ENCODE measurements around the gene MIF4GD.

MIF4GD gene

DNA sequence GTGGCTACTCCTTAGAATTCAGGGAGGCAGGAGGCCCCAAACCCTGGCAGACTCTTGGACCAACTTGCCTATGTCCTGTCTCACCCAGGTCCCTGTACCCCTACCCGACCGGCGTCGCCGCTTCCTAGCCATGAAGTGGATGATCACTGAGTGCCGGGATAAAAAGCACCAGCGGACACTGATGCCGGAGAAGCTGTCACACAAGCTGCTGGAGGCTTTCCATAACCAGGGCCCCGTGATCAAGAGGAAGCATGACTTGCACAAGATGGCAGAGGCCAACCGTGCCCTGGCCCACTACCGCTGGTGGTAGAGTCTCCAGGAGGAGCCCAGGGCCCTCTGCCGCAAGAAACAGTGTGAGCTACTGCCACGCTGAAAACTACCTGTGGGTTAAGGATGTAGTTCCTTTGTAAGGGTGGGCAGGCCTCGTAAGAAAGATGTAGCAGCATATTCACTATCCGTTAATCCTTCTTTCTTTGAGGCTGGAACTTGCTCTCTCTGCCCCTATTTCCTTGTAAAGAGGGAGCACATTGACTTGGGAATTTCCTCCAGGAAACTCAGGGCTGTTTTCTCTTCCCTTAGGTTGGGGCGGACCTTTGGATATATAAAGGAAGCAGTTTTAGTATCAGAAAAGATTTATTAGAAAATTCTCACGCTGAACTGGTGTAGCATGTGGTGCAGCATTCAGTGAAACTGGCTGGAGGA is 5.3 kb downstream of the MIF4GD start:
- Histone ChIP-seq H3K36me3 (ENCODE audit: control insufficient read depth in 1 of 2, insufficient read depth in 2 of 2, low read length in 2 of 2) (peaks cover 25 to 33% of the 10 kb centered on the region in 2 experiments), H3K4me2 (ENCODE audit: low read length) (no peak overlapping the region), H2AK5ac (ENCODE audit: low read length) (no peak overlapping the region), H3K79me2 (ENCODE audit: control insufficient read depth, insufficient read depth, low read length, poor library complexity) (peaks cover 10% of the 10 kb centered on the region), H2BK12ac (ENCODE audit: low read length) (no peak overlapping the region), H3K4me3 (ENCODE audit: low read depth, low read length) (no peak overlapping the region), H3K23ac (ENCODE audit: low read length) (no peak overlapping the region), H3K27ac (ENCODE audit: low read depth, low read length) (no peak overlapping the region), H3K4me1 (ENCODE audit: control insufficient read depth in 1 of 2, insufficient read depth in 2 of 2, low read length in 2 of 2) (peaks cover 5 to 15% of the 10 kb centered on the region in 2 experiments), H3K27me3 (ENCODE audit: insufficient read depth, low read length) (no peaks in the 10 kb centered on the region), H2BK120ac (ENCODE audit: insufficient read depth, low read length, poor library complexity) (no peak overlapping the region), H3K14ac (ENCODE audit: low read length) (no peak overlapping the region), H3K4ac (ENCODE audit: low read depth, low read length) (no peak overlapping the region), H3K18ac (ENCODE audit: low read length) (no peak overlapping the region), H2AFZ (ENCODE audit: insufficient read depth, low read length, poor library complexity) (no peak overlapping the region), H4K91ac (ENCODE audit: low read depth, low read length) (no peak overlapping the region), H2BK5ac (ENCODE audit: low read depth, low read length, poor library complexity) (no peak overlapping the region), H3K79me1 (ENCODE audit: low read length) (peaks cover 16% of the 10 kb centered on the region), H3K9ac (ENCODE audit: low read length) (no peak overlapping the region), H3K9me3 (ENCODE audit: insufficient read depth, low read depth, low read length) (no peaks in the 10 kb centered on the region), H4K12ac (ENCODE audit: low read depth, low read length) (no peak overlapping the region), H4K8ac (ENCODE audit: low read depth, low read length) (no peak overlapping the region)
- DNase-seq, result no peak
- WGBS (ENCODE audit: extremely low coverage, insufficient coverage, insufficient read length), result no CpG with 5 or more reads among the region's 17 CpGs

DNA sequence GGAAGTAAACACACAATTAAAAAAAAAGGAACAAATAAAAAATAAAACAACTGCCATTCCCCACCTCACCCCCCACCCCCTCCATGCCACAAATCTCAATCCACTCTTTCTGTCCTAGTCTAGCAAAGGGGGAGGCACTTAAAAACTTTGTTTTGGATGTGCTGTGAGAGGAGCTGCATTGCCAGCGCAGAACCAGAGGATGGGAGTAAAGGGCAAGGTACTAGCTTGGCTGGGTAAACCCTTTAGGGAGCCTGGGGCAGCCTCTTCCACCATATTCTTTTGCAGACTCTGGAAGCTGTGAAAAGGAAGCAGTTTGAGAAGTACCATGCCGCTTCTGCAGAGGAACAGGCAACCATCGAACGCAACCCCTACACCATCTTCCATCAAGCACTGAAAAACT is 8.0 kb downstream of the MIF4GD start:
- H3K9me3 ChIP-seq (ENCODE audit: insufficient read depth, low read depth, low read length), result no peaks in the 10 kb centered on the region
- H3K79me1 ChIP-seq (ENCODE audit: low read length), result peaks cover 12% of the 10 kb centered on the region
- H3K4me2 ChIP-seq (ENCODE audit: low read length), result no peak overlapping the region
- H2AFZ ChIP-seq (ENCODE audit: insufficient read depth, low read length, poor library complexity), result no peak overlapping the region
- no peak overlapping the region for H4K8ac ChIP-seq (ENCODE audit: low read depth, low read length)
- no peak overlapping the region for H3K9ac ChIP-seq (ENCODE audit: low read length)
- no peak overlapping the region for H3K23ac ChIP-seq (ENCODE audit: low read length)
- peaks cover 25 to 33% of the 10 kb centered on the region in 2 experiments for H3K36me3 ChIP-seq (ENCODE audit: control insufficient read depth in 1 of 2, insufficient read depth in 2 of 2, low read length in 2 of 2)
- H3K18ac ChIP-seq (ENCODE audit: low read length), result no peak overlapping the region
- no peak overlapping the region for H3K27ac ChIP-seq (ENCODE audit: low read depth, low read length)
- no peak overlapping the region for H2AK5ac ChIP-seq (ENCODE audit: low read length)
- no peak overlapping the region for H4K12ac ChIP-seq (ENCODE audit: low read depth, low read length)
- H2BK12ac ChIP-seq (ENCODE audit: low read length), result no peak overlapping the region
- H3K4me1 ChIP-seq (ENCODE audit: control insufficient read depth in 1 of 2, insufficient read depth in 2 of 2, low read length in 2 of 2), result peaks cover 8 to 11% of the 10 kb centered on the region in 2 experiments
- H3K4ac ChIP-seq (ENCODE audit: low read depth, low read length), result no peak overlapping the region
- H2BK5ac ChIP-seq (ENCODE audit: low read depth, low read length, poor library complexity), result no peak overlapping the region
- H2BK120ac ChIP-seq (ENCODE audit: insufficient read depth, low read length, poor library complexity), result no peak overlapping the region
- no peak overlapping the region for H3K4me3 ChIP-seq (ENCODE audit: low read depth, low read length)
- no peak overlapping the region for H3K14ac ChIP-seq (ENCODE audit: low read length)
- H4K91ac ChIP-seq (ENCODE audit: low read depth, low read length), result no peak overlapping the region
- no peaks in the 10 kb centered on the region for H3K27me3 ChIP-seq (ENCODE audit: insufficient read depth, low read length)
- WGBS (ENCODE audit: extremely low coverage, insufficient coverage, insufficient read length), result no CpG with 5 or more reads among the region's 4 CpGs
- no peak for DNase-seq
- peaks cover 12% of the 10 kb centered on the region for H3K79me2 ChIP-seq (ENCODE audit: control insufficient read depth, insufficient read depth, low read length, poor library complexity)

DNA sequence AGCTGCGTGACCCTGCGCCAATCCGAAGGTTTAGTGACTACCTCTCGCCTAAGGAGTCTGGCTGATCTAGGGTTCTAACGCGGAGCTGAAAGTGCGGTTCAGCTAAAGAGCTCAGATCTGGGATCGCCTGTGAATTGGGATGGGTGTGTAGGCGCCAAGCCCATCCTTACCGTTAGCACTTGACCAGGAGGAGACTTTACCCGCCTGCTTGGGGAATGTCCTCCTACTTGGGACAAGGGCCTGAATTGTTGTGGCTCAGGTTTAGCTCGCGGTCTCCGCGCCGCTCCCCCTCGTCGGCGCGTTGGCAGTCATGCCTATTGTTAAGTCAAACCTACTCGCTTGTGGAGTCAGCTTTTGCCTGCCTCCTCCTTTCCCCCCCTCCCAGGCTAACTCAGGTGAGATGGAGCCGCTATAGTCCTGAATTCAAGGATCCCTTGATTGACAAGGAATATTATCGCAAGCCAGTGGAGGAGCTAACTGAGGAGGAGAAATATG is 8.9 kb downstream of the MIF4GD start:
- Histone ChIP-seq H3K36me3 (ENCODE audit: control insufficient read depth in 1 of 2, insufficient read depth in 2 of 2, low read length in 2 of 2) (peaks cover 25 to 33% of the 10 kb centered on the region in 2 experiments), H3K4me3 (ENCODE audit: low read depth, low read length) (peak overlapping the region; percentile 86), H3K9ac (ENCODE audit: low read length) (peak overlapping the region; percentile 94), H2BK12ac (ENCODE audit: low read length) (no peak overlapping the region), H3K4me2 (ENCODE audit: low read length) (peak overlapping the region; percentile 81), H2AK5ac (ENCODE audit: low read length) (peak overlapping the region; percentile 66), H3K4me1 (ENCODE audit: control insufficient read depth in 1 of 2, insufficient read depth in 2 of 2, low read length in 2 of 2) (peaks cover 8% of the 10 kb centered on the region in 2 experiments), H3K27ac (ENCODE audit: low read depth, low read length) (no peak overlapping the region), H2AFZ (ENCODE audit: insufficient read depth, low read length, poor library complexity) (peak overlapping the region; percentile 65), H2BK120ac (ENCODE audit: insufficient read depth, low read length, poor library complexity) (peak overlapping the region; percentile 65), H3K14ac (ENCODE audit: low read length) (peak overlapping the region; percentile 78), H4K91ac (ENCODE audit: low read depth, low read length) (peak overlapping the region; percentile 91), H3K79me2 (ENCODE audit: control insufficient read depth, insufficient read depth, low read length, poor library complexity) (peaks cover 12% of the 10 kb centered on the region), H4K12ac (ENCODE audit: low read depth, low read length) (peak overlapping the region; percentile 69), H3K27me3 (ENCODE audit: insufficient read depth, low read length) (no peaks in the 10 kb centered on the region), H3K9me3 (ENCODE audit: insufficient read depth, low read depth, low read length) (no peaks in the 10 kb centered on the region), H3K79me1 (ENCODE audit: low read length) (peaks cover 12% of the 10 kb centered on the region), H3K4ac (ENCODE audit: low read depth, low read length) (peak overlapping the region; percentile 80), H3K18ac (ENCODE audit: low read length) (peak overlapping the region; percentile 64), H2BK5ac (ENCODE audit: low read depth, low read length, poor library complexity) (no peak overlapping the region), H3K23ac (ENCODE audit: low read length) (peak overlapping the region; percentile 47), H4K8ac (ENCODE audit: low read depth, low read length) (peak overlapping the region; percentile 82)
- WGBS (ENCODE audit: extremely low coverage, insufficient coverage, insufficient read length), result no CpG with 5 or more reads among the region's 23 CpGs
- peak in 1 of 2 donors; percentile 12 for DNase-seq

DNA sequence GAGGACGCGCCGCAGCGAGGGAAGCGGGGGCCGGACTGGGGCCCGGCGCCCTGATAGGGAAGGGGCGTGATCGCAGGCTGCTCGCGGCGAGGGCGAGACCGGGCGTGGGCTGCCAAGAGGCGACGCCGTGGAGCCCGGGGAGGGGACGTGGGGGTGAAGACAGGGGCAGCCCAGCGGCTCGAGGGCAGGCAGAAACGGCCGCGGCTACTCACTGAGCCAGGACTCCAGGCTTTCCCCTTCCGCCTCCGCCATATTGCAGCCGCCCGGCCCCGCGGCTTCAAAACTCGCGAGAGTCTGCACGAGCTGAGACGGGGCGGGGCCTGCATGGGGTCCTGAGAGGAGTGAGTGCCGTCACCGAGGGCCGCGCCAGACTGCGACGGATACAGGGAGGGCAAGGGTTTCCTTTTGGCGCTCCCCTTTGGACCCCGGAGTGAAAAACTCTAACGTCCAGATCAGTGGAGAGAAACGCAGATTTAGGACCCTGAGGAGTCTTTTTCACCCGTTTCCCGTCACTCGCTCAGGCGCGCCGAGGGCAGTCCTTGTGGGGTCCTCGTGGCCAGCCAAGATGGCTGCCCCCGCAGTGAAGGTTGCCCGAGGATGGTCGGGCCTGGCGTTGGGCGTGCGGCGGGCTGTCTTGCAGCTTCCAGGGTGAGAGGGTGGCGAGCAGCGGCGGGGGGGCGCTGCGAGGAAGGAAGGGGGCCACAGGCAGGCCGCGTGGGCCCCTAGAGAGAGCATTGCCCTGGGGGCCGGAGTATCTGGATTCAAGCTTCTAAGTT is 9.5 kb downstream of the MIF4GD start, which contains the start of the genes GGA3 and MRPS7:
TSS of gene GGA3 (minus strand) at position 271 of the 776 bp plus-strand sequence. CDS start at position 252, 19 bp downstream.
TSS of gene MRPS7 (plus strand) at position 544 of the 776 bp plus-strand sequence. CDS start at position 566, 22 bp downstream.
- peak within 1 kb of the TSS; percentile 65 for H2BK120ac ChIP-seq (ENCODE audit: insufficient read depth, low read length, poor library complexity)
- H2AK5ac ChIP-seq (ENCODE audit: low read length), result peak within 1 kb of the TSS; percentile 66
- H2AFZ ChIP-seq (ENCODE audit: insufficient read depth, low read length, poor library complexity), result peak within 1 kb of the TSS; percentile 92
- no peak within 1 kb of the TSS for H2BK12ac ChIP-seq (ENCODE audit: low read length)
- peak; percentile 94 to 97 for DNase-seq
- H3K23ac ChIP-seq (ENCODE audit: low read length), result peak within 1 kb of the TSS; percentile 47
- H3K36me3 ChIP-seq (ENCODE audit: control insufficient read depth in 1 of 2, insufficient read depth in 2 of 2, low read length in 2 of 2), result peaks cover 18 to 27% of the 10 kb centered on the region in 2 experiments
- peaks cover 12% of the 10 kb centered on the region for H3K79me1 ChIP-seq (ENCODE audit: low read length)
- peak within 1 kb of the TSS; percentile 91 for H4K8ac ChIP-seq (ENCODE audit: low read depth, low read length)
- peaks cover 12% of the 10 kb centered on the region for H3K79me2 ChIP-seq (ENCODE audit: control insufficient read depth, insufficient read depth, low read length, poor library complexity)
- peak within 1 kb of the TSS; percentile 88 for H4K12ac ChIP-seq (ENCODE audit: low read depth, low read length)
- peak within 1 kb of the TSS; percentile 97 for H3K9ac ChIP-seq (ENCODE audit: low read length)
- peak within 1 kb of the TSS; percentile 95 for H2BK5ac ChIP-seq (ENCODE audit: low read depth, low read length, poor library complexity)
- peak within 1 kb of the TSS; percentile 91 for H4K91ac ChIP-seq (ENCODE audit: low read depth, low read length)
- H3K9me3 ChIP-seq (ENCODE audit: insufficient read depth, low read depth, low read length), result no peaks in the 10 kb centered on the region
- peak within 1 kb of the TSS; percentile 95 for H3K4me3 ChIP-seq (ENCODE audit: low read depth, low read length)
- H3K4me1 ChIP-seq (ENCODE audit: control insufficient read depth in 1 of 2, insufficient read depth in 2 of 2, low read length in 2 of 2), result peaks cover 8% of the 10 kb centered on the region in 2 experiments
- H3K27me3 ChIP-seq (ENCODE audit: insufficient read depth, low read length), result no peaks in the 10 kb centered on the region
- peak within 1 kb of the TSS; percentile 91 for H3K18ac ChIP-seq (ENCODE audit: low read length)
- H3K14ac ChIP-seq (ENCODE audit: low read length), result peak within 1 kb of the TSS; percentile 92
- H3K4ac ChIP-seq (ENCODE audit: low read depth, low read length), result peak within 1 kb of the TSS; percentile 81
- whole genome bisulfite sequencing (ENCODE audit: extremely low coverage, insufficient coverage, insufficient read length), result no CpG with 5 or more reads among the region's 69 CpGs
- peak within 1 kb of the TSS; percentile 86 for H3K4me2 ChIP-seq (ENCODE audit: low read length)
- peak within 1 kb of the TSS; percentile 84 for H3K27ac ChIP-seq (ENCODE audit: low read depth, low read length)

All from trophoblast cell (in vitro differentiated cells and primary cell).